ENCODE results near the gene LONP1.
"Not testable (repeated sequence)": the region's sequence is repeated elsewhere in the genome, so short reads cannot be mapped to it uniquely, and the experiment has no call there.

The LONP1 gene

DNA sequence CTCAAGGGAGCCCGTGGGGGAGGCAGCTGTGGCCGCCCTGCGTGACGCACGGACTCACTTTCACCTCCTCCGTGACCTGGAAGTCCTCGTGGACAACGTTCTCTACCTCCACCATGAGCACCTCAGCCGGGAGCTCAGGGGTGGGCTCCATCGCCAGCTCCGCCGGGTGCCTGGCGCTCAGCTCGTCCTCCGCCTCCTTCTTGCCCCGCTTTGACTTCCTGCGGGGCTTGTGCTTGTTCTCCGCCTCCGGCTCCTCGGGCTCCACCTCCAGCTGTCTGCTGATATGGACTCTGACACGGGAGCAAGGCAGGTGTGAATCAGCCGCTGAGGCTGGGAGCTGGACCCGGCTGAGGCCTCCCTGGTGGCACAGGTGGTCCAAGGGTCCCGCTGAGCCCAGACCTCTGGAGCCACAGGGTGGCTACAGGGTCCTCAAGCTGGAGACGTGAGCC, 8.2 kb downstream of the LONP1 start:
- DNase-seq, result no peak

DNA sequence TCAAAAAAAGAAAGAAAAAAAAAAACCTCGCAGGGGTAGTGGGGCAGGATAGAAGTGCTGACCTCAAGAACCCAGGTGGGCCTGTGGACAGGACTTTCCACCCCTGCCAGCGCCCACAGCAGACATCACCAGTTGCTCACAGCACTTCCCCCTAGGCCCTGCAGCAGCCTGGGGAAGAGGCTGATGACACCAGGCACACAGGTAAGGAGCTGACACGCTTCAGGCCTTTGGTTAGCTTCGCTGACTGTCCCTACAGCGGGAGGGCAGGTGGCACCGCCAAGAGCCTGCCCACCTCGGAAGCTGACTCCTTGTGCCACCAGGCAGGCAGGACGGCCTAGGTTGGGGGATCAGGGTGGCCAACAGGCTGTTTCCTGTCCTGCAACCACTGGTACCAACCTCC, 8.9 kb downstream of the LONP1 start:
- no peak for DNase-seq

DNA sequence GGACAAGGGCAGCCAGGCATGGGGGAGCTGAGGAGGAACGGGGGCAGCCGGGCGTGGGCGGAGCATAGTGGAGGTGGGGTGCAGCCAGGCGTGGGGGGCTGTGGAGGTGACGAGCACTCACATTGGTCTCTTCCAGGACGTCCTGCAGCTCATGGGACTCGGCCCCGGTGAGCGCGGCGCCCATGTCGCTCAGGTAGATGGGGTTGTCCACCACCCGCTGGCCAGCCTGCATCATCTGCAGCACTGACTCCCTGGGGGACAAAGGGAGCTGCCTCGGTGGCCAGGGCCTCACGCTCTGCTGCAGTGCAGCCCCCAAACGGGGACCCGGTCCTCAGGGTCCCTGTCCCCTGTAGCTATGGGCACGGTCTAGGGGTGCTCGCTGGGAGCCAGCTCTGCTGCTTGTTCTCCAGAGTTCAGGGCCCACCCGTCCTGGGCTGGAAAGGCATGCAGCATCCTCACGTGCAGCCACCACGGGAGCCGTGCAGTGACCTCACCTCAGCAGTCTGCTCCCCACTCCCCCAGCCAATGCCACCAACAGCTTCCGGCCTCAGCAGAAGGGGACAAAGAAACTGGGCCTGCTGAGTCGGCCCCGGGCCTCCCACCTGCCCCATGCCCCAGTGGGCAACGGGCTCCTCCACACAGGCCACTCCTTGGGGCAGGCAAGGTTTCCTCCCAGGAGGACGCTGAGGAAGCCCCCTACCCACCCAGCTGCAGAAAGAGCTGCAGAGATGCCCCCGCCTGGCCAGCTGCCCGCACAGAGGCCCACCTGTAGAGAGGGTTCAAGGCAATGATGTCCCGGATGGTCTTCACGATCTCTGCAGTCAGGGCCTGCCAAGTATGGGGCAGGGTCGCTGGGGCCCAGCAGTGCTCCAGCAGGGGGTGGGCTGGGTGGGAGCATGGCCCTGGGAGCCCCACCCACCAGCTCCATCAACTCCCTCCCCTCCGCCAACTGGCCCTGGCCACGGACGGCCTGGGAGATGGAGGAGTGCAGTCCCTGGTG, 12.1 kb downstream of the LONP1 start:
- DNase-seq, result no peak

DNA sequence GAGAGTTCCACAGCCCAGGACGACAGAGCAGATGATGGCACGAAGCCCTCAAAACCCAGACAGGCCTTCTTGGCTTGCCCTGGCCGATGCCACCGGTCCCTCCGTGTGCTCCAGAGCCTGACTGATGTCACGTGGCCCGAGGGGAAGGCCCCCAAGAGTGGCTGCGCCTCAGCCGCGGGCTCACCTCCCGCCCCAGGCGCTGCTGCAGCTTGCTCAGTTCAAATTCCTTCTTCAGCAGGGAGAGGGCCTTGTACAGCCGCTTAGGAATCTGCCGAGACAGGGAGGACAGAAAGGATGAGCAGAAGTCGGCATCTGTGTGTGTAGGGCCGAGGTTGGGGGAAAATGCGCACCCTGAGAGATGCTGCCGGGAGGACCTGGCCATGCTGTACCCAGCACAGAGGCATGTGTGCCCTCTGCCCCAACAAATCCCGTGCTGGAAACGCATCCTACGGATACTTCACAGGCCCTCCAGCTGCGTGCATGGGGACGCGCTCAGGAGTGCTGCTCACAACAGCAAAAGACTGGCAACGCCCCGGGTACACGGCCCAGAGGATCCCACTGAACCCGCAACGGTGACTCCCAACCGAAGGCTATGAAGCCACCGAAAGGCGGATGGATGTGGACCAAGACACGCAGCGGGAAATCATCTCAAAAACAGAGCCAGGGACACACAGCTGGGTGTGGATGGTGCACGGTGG, 12.9 kb downstream of the LONP1 start:
- DNase-seq, result no peak

DNA sequence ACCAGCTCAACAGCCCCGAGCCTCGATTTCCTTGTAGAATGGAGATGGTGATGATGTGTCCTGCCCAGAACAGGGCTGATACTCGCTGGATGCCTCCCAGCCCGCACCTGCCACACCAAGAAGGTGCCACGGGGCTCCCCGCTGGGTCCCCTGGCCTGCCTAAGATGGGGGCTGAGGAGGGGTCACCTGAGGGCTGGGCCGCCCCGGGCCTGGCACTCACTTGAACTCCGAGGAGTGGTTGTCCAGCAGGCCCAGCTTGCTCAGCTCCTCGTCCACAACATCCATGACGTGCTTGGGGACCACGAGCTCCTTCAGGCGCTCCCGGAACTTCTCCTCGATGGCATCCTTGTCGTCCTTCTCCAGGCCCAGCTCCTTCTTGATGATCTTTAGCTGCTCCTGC, 14.4 kb downstream of the LONP1 start:
- no peak for DNase-seq

DNA sequence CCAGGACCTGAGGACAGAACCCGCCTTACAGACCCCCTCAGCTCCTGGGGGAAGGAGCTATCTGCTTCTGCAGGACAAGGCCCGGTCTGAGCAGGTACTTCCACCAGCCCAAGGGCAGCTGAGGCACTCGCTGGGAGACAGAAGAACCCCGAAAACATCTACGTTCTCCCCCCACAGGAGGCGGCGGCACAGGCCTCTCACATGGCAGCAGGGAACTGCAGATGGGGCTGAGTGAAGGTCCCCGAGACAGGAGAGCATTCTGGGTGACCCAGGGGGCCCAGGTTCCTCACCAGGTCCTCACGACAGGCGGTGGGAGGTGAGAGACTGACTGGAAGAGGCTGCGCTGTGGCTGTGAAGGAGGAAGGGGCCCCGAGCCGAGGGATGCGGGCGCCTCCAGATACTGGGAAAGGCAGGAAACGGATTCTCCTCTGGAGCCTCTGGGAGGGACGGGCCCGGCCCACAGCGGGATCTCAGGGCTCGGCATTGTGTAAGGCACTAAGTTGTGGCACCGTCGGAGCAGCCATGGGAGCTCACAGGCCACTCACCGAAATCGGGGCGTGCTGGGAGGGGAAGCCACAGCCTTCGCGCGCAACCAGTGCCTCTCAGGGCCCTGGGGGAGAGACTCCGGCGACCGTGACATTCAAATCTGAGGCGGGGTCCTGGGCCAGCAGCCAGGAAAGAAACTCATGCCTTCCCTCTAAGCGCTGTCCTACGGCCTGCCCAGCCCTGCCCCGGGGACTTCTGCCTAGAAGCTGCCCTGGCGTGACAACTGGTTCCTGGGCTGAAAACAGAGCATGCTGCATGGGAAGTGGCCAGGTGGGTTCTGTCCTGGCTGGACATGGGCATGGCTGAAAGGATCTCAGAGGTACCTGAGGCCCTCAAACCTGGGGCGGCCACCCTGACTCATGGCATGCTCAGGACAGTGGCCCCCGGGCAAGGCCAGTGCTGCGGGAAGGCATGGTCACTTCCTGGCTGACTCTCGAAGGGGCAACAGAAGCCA, 15.8 kb downstream of the LONP1 start:
- no peak for DNase-seq

DNA sequence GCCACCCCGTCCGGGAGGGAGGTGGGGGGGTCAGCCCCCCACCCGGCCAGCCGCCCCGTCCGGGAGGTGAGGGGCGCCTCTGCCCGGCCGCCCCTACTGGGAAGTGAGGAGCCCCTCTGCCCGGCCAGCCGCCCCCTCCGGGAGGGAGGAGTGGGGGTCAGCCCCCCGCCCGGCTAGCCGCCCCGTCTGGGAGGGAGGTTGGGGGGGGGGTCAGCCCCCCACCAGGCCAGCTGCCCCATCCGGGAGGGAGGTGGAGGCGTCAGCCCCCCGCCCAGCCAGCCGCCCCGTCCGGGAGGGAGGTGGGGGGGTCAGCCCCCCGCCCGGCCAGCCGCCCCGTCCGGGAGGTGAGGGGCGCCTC, 17.9 kb downstream of the LONP1 start:
- not testable (repeated sequence) for DNase-seq

DNA sequence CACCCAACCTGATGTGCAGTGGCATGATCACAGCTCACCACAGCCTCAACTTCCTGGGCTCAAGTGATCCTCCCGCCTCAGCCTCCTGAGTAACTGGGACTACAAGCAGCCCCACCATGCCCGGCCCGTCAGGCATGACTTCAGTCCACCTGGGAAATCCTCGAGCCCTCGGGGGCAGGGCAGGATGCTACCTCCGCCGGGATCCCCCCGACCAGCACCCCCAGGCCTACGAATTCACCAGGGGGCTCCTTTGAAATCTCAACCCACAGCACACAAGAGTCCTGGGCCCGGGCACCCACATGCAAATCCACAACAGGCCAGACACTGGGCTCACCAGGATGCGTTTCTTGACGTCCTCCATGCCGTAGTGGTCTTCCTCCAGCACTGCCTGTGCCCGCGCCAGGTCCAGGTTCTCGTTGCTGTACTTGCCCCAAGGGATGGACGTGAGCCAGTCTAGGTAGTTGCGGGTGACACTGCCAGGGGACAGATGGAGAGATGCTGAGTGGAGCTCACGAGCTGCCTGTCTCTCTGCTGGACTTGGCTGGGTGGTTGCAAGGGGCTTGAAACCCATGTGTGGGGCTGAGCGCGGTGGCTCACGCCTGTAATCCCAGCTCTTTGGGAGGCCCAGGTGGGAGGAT, 19.4 kb downstream of the LONP1 start:
- DNase-seq, result no peak

DNA sequence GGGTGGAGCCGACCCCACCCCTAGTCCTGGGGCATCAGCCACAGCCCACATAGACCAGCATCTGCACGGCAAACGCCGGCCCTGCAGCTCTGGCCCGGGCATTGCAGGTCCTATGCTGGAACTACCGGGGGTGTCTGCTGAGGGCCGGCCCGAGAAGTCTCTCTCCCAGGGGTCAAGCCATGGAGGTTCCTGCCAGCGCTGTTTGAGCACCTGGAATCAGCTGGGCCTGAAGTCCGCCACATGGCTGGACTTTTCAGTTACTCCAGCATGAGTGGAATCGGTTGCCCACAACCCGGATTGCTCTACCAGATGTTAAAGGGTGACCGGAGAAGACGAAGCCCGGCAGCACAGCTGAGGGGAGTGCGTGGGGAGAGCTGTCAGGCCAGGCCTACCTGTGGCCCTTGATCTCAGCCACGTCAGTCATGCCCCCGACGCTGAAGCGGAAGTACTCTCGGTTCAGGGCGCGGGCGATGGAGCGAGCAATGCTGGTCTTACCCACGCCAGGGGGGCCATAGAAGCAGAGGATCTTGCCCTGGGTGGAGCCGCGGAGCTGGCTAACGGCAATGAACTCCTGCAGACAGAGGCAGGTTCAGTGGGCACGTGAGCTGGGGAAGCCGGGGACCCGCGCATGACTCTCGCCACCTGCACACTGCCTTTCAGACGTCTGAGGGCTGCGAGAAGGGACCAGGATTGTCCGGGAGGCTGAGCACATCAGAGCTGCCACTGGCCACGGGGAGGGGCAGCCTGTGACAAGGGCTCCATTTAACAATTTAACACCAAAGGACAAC, 21.1 kb downstream of the LONP1 start:
- DNase-seq, result no peak

DNA sequence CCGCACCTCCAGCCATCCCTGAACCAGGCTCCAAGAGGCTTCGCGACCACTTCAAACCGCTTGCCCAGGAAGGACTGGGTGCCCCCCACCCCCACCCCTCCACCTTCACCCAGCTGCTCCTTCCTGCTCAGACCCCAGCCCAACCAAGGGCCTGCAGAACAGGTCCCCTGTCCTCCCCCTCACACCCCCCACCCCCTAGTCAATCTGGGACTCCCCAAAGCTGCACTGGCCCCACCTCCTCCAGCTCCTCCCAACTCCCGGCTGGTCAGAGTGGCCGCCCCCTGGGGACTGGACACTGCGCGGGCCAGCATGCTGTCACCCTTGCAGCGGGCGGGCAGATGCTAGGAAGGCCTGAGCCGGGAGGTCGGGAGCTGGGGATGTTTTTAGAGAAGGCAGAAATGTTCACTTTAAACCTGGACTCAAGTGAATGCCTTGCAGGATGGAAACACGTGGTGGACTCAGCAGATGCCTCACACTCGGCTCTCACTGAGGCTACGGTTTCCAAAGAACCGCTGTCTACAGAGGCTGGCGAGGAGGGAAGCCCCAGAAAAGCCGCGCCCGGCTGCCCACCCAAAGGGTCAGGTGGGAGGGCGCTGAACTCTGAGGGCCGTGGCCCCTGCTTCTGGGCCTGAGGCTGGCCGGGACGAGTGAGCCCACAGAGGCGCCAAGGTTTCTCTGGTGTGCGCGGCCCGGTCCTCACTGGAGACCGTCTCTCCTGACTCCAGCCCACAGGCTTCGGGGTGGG, 21.9 kb downstream of the LONP1 start:
- no peak for DNase-seq

DNA sequence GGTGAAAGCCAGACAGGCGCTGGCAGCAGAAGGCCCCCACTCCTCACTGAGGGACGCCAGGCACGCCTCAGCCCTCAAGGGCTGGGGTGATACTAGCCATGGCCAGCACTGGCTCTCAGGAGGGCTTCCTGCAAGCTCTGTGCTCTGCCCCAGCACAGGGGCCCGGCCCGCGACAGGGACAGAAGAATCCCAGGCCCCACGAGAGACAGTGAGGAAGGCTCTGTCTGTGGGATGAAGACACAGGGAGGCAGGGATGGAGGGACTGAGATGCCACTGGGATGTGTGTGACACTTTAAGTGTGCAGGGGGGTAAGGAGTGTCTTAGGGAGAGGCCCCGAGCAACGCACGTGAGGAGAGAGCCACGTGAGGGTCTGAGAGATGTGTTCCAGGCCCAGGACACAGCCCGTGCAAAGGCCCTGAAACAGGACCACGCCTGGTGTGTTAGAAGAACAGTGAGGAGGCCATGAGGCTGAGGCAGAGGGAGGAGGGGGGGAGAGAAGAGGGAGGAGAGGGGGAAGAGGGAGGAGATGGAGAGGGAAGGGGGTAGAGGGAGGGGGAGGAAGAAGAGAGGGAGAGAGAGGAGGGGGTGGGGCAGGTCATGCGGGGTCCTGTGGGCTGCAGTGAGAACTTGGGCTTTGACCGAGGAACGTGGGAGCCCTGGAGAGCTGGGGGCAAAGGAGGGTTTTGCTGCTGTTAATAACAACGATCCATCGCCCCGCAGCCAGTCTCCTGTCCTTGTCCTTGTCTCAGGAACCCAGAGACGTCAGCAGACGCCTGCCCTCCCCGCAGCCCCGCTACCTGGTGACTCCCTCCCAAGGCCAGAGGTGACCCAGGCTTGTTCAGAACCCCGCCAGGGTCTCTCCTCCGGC, 22.7 kb downstream of the LONP1 start:
- no peak for DNase-seq

DNA sequence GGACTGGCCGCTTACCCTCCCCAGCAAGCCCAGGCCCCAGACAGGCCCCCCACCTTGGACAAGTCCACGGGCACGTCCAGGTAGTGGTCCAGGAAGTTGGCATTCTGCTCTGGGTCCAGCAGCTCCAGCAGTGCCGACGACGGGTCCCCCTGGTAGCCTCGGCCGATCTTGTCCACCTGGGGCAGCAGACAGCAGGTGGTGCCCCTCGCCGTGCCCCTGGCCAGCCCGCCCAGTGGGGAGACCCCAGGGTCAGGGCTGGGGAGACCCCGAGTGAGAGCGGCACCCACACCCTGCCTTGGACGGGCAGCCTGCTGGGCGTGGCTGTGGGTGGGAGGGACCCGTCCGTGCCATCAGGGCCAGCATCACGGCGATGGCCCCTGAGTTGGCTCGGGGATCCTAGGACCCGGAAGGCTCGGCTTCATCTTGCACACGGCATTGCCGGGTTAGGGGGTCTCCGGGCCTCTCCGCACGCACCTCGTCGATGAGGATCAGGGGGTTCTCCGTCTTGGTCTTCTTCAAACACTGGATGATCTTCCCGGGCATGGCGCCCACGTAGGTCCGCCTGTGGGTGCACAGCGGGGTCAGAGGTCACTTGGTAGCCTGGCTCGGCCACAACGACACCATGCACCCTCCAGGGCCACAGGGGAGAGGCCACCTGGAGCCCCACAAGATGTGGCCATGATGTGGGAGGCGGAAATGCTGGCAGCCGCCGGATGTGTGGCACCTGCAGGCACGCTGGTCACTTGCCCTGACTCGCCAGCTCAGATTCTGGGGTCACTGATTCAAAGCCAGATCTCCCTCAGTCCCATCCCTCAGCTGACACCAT, 23.5 kb downstream of the LONP1 start:
- no peak for DNase-seq

DNA sequence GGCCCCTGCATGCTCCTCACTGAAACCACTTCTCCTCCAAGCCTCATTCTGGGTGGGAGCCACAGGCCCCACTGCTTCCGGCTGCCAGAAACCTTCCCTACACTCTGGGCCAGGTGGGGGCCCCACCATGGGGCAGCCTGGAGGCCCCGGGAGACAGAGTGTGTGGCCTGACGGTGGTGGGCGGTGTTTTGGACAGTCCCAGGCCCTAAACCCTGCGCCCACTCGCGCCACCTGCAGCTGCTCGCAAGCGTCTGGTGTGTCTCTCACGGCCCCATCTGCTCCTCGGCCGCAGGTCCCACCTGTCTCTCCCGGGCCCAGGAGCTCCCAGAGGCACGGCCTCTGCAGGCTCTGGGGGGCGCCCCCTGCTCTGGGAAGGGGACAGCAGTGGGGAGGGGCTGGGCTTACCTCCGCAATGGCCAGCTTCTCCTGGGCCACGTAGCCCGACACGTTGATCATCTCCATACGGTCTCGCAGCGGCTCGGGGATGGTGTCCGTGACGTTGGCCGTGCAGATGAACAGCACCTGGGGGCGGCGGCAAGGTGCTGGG, 24.2 kb downstream of the LONP1 start:
- DNase-seq, result no peak

DNA sequence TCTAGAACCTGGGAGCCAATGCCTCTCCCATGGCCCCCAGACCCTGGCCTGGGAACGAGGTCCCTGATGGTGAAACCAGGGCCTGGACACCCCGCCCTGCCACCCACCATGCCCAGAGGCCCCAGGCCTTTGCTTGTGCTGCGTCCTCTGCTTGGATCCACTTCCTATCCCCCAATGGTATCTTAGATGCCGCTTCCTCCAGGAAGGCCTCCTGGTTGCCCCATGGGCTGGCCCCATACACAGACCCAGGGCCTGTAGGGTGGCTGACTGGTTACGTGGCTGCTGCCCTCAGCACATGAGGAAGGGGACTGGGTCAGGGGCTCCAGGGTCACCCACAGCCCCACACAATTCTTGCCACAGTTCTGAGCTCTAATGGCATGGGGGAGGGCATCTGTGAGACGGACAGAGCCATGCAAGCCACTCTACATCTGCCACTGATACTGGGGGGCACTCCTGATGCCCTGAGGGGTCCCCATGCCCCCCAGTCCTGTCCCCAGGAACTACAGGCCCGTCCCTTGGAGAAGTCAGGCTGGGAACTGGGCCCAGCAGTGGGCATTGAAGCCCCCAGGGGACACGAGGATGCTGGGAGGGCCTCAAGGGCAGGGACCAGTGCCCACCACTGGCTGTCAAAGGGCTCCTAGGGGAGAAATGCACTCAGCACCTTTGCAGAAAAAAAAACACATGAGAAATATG, 24.8 kb downstream of the LONP1 start:
- DNase-seq, result no peak

DNA sequence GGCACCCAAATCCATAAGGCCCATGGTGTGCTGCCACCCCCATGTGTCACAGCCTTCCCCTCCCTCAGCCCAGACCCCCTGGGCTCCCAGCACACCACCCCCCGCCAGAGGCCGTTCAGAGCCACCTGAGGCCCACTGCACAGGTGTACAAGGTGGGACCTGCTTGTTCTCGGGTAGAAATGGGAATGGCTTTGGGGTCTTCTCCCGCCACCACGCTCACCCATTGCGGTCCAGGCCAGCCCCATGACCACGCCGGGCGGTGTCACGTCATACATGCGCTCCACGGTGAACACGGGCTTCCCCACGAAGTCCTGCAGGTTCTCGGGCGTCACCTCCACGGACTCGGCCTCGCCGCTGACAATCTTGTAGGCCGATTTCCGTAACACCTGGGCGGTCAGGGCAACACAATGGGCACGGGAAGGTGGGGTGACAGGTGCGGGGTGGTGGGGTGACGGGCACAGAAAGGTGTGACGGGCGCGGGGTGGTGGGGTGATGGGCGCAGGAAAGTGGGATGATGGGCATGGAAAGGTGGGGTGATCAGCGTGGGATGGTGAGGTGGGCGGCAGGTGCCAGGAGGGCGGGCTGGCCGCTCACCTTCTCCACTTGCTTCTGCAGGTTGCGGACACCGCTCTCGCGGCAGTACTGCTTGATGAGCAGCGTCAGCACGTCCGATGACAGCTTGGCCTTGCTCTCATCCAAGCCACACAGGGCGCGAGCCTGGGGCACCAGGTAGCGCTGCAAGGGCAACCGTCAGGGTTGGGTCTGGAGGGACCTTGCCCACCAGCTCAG, 25.6 kb downstream of the LONP1 start:
- no peak for DNase-seq

DNA sequence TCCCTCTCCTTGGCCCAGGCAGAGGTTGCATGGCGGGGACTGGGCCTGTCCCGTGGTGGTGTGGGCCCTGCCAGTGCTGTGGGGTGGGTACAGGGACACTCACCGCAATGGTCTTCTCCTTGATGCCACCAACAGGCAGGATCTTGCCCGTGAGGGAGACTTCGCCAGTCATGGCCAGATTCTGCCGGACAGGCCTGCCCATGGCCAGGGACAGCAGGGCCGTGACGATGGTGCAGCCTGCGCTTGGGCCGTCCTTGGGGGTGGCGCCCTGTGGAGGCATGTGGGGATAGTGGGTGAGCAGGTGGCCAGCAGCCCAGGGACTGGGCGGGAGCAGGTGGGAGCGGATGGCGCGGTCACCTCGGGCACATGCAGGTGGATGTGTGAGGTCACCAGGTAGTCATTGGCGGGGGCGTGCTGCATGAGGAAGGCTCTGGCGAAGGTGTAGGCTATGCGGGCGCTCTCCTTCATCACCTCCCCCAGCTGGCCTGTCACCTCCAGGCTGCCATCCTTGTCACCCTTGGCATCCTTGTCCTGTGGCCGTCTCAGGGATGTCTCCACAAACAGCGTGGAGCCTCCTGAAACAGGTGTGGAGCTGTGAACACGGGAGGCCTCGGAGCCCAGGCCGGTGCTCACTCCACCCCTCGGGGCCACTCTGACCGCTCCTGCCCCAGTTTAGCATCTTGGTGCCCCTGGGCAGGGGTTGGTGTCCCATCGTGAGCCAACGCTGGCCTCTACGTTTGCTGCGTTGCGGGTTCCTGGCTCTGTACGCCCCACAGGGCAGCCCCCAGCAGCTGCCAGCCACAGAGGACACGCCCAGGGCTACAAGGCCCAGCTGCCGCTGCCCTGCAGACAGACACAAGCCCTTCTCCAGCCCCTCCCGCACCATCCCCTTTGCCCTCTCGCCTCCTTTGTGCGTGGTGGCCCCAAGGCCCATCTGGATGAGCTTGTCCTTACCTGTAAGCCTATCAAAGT, 26.5 kb downstream of the LONP1 start:
- no peak for DNase-seq
